Activated T-helper 9 cell treated with anti-CD3 and anti-CD28 coated beads, Interleukin-2, amount 50 U/mL, for 16 hours (primary cell): Measurements from ENCODE around the gene ZNF200.
A peak's percentile ranks its signal among the peaks of the same experiment; 100 is the strongest.
"Not testable (repeated sequence)": the region's sequence is repeated elsewhere in the genome, so short reads cannot be mapped to it uniquely, and the experiment has no call there.

ENCODE experiments used
- DNase-seq: peaks from one replicate; pipeline ENCODE4 v3.0.0-alpha.2; 2020; ENCODE audit warnings: low read depth

Gene ZNF200

GRCh38 chr16:3198334-3199072 is 36.5 kb downstream of the ZNF200 start:
- DNase-seq, result no peak

GRCh38 chr16:3197694-3198333 is 37.1 kb downstream of the ZNF200 start:
- not testable (repeated sequence) for DNase-seq

GRCh38 chr16:3195975-3196374 is 39.0 kb downstream of the ZNF200 start:
- DNase-seq, result no peak

- no peak for DNase-seq
These were observed 40.2 kb downstream of the ZNF200 start for GRCh38 chr16:3194792-3195191.

- no peak for DNase-seq
These were observed 41.4 kb downstream of the ZNF200 start for GRCh38 chr16:3193221-3194212.

GRCh38 chr16:3192476-3193019 is 42.4 kb downstream of the ZNF200 start:
- DNase-seq, result no peak

- DNase-seq, result no peak
These were observed 44.0 kb downstream of the ZNF200 start for GRCh38 chr16:3190949-3191353.

GRCh38 chr16:3189869-3190268 is 45.1 kb downstream of the ZNF200 start:
- DNase-seq, result no peak

- no peak for DNase-seq
These were observed 45.8 kb downstream of the ZNF200 start for GRCh38 chr16:3188925-3189825.

- no peak for DNase-seq
These were observed 46.4 kb downstream of the ZNF200 start for GRCh38 chr16:3188675-3188924.

- DNase-seq, result peak; percentile 42
These were observed 46.9 kb downstream of the ZNF200 start, which contains the start of gene OR1F1 for GRCh38 chr16:3187798-3188674. Gene OR1F1, plus strand, starts transcription at chr16:3188204.

GRCh38 chr16:3186946-3187690 is 47.8 kb downstream of the ZNF200 start:
- DNase-seq, result no peak

GRCh38 chr16:3183445-3184139 is 51.4 kb downstream of the ZNF200 start:
- no peak for DNase-seq

- no peak for DNase-seq
These were observed 52.1 kb downstream of the ZNF200 start for GRCh38 chr16:3182608-3183444.

- DNase-seq, result not testable (repeated sequence)
These were observed 52.7 kb downstream of the ZNF200 start for GRCh38 chr16:3182293-3182607.

GRCh38 chr16:3180445-3180878 is 54.5 kb downstream of the ZNF200 start:
- no peak for DNase-seq

- no peak for DNase-seq
These were observed 55.3 kb downstream of the ZNF200 start for GRCh38 chr16:3179651-3180050.
